DMS53 (cell line): ENCODE results near the gene GRWD1.

Experiments used
- DNase-seq: peaks from one replicate; lab custom pipeline; 2025; lab: John Stamatoyannopoulos, UW

The GRWD1 gene

DNA sequence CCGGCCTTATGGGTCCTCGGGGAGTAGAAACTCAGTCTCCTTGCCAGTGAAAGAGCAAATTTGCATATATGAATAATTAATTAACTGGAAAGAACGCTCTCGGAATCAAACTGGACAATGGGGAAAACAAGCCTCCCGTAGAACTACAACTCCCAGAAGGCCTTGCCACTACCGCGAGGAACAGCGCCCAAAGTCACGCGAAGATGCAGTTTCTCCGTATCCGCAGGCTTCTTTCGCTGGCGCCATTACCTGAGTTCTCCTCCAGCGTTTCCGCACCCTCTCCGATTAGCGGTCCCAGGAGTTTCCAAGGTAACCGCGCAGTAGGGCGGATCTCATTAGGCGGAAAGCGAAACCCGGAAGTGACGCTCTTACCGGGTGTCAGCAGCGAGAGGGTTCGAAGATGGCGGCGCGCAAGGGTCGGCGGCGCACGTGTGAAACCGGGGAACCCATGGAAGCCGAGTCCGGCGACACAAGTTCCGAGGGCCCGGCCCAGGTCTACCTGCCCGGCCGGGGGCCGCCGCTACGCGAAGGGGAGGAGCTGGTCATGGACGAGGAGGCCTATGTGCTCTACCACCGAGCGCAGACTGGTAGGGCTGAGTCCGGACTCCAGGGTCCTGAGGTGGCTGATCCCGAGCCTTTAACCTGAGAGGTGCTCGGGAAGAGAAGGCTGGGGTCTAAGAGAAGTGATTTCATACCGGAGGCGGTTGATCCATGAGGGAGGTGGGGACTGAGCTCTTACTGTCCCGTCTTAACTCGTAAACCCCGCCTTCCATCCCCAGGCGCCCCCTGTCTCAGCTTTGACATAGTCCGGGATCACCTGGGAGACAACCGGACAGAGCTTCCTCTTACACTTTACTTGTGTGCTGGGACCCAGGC is at the start of gene GRWD1:
GRWD1 (plus strand) TSS at position 378 of the 876 bp plus-strand sequence; CDS start at position 401, 23 bp downstream.
- peak; percentile 99 for DNase-seq

DNA sequence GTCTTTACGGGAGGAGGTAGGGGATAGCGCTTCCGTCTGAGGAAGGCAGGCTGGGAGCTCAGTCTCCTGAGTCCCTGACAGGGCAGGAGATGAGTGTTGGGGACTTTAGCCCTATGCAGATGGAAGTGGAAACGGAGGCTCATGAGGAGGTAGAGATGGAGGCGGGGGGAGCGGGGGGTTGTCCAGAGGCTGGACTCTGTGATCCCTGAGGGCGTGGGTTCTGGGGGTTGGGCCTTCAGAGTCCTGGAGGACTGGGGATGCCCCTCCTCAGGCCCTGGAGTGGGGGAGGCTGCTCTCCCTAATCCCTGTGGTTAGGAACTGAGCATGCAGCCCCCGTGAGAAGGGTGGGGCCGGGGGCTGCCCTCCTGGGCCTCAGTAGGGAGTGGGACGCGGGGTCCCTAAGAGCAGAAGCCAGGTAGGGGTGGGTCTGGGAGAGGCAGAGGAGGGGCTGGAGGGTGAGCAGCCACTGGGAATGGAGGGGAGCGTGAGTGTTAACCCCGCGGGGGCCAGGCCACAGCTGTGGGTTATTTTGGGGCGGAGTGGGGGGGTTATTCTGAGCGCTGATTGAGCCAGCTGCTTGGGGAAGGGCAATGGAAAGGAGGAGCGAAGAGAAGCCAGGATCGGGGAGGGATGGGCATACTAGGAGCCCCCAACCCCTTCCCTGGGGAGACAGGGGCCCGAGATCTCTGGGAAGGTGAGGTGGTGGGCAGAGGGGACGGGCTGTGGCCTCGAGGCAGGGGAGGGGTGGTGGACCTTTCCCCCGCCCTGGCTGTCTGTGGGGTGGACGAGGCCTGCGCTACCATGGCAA is 49.6 kb upstream of the GRWD1 start:
- no peak for DNase-seq

DNA sequence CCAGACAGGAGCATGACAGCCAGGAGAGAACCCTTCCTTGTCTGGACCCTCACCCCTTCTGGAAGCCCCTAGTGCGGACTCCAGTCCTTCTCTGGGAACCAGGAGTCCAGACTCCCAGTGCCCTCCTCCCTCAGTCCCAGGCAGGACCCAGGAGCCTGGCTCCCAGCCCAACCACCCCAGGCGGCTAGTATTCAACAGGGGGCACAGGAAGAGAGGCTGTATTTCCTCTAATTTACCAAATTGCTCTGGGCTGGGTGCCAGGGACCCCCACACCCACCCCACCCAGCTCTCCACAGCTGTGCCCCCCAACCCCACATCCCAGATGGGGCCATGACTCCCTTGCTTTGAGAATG is 49.0 kb upstream of the GRWD1 start:
- no peak for DNase-seq

DNA sequence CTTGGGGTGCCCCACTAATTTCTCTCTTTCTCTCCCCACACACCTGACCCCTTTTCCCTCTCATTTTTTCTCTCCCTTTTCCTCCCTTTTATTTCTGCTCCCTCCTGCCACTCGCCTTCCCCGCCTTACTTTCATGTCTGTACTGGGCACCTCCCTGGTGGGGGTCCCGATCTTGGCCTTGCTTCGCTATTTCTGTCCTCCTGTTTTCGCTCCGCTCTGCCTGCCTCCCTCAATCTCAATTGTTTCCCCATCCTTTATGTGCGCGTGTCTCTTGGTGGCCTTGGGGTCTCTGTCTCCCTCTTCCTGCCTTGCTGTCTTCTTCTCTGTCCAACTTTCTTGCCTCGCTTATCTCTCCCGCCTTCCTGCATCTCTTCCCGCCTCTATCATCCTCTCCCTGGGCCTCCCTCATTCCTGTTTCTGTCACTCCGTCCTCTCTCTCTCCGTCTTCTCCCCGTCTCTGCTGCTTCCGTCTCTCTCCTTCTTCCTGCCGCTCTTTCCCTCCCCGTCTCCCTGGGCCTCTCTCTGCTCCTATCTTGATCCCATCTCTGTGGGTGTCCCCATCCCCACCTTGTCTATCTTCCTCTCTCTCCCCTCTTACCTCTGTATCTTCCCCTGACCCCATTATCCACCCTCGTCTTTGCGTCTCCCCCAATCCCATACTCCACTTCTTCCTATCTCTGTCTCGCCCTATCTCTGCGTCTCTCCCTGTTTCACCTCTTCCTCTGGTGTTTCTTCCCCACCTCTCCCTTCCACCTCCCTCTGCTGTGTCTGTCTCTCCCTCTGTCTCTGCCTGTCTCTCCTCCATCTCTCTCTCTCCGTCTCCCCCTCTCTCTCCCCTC is 48.3 kb upstream of the GRWD1 start:
- peak; percentile 37 for DNase-seq

DNA sequence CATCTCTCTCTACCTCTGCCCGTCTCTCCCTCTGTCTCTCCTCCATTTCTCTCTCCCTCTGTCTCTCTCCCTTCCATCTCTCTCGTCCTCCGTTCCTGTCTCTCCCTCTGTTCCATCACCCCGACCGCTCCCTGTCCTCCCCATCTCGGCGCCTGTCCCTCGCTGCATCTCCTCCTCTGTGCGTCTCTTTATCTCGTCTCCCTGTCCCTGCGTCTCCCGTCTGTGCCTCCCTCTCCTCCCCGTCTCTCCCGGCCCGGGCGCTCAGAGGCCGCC is 47.7 kb upstream of the GRWD1 start:
- DNase-seq: no peak

DNA sequence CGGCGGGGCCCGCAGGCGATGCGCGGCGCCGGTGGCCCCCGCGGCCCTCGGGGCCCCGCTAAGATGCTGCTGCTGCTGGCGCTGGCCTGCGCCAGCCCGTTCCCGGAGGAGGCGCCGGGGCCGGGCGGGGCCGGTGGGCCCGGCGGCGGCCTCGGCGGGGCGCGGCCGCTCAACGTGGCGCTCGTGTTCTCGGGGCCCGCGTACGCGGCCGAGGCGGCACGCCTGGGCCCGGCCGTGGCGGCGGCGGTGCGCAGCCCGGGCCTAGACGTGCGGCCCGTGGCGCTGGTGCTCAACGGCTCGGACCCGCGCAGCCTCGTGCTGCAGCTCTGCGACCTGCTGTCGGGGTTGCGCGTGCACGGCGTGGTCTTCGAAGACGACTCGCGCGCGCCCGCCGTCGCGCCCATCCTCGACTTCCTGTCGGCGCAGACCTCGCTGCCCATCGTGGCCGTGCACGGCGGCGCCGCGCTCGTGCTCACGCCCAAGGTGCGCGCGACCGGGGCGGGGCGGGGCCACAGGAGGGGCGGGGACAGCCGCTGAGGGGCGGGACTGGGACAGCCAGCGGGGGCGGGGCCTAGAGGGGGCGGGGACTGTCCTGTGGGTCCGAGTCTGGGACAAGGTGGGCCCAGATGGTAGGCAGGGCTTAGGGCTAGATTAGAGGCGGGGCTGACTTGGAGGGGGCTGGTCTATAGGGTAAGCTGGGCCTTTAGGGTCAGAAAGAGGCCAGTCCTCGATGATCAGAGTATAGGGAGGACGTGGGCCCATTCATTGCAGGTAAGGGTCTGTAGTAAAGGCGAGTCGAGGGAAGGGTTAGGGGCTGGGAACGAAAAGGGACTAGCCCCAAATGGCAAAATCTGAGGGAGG is 47.2 kb upstream of the GRWD1 start:
- peak; percentile 97 for DNase-seq

DNA sequence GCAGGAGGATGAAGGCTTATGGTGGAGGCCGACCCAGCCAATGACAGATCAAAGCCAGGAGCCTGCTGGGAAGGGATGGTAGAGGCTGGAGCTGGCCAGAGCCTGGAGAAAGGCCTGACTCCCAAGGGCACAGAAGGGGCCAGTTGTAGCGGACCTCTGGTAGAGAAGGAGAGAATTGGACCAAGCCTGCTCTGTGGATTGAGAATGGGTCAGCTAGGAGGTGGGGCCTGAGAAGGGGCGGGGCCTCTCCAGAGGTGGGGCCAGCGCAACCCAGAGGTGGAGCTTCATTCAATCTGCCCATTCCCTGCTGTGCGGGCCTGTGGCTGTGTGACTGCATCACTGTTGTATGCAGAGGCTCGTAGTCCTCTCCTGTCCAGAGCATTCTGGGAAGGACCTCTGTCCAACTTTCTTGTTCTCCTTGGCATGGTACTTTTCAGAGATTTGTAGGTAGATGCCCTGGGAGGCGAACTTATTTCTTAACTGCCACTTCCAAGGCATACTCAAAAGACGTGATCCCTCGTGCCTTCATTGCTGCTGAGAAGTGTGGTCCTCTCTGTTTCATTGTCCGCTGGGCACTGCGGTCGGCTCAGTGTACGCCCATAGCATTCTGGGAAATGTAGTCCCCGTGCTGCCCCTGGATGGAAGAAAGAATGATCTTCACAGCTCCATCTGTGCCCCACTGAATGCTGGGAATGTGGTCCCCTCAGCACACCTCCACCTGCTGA is 45.6 kb upstream of the GRWD1 start:
- DNase-seq: peak; percentile 96

DNA sequence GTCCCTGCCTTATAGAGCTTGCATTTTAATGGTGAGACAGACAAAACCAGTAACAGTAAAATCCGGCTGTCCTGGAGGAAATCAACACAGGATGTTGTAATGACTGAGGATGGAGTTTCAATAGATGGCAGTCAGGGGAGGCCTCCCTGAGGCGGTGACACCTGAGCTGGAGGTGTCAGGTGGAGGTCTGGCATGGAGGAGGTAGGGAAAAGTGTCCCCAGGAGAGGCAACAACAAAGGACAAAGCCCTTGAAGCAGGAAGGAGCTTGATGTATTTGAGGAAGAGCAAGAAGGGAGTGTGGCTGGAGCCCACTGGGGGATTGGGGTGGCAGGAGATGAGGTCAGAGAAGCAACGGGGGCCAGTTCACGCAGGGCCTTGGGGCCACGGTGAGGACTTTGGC is 44.5 kb upstream of the GRWD1 start:
- DNase-seq: no peak

DNA sequence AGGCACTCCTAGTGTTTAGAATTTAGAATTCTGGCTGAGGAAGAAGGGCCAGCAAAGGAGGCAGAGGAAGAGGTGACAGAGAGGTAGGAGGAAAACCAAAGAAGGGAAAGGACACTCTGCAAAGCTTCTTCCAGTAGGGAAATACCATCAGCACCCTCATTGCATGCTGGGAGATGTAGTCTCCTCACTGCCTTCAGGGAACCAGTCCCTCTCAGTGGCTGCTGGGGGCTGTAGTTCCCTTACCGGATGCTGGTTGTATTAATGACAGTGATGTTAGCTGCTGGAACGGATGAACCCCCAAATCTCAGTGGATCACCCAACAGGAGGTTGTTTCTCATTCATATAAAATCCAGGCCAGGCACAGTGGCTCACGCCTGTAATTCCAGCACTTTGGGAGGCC is 42.2 kb upstream of the GRWD1 start:
- DNase-seq: peak; percentile 89

DNA sequence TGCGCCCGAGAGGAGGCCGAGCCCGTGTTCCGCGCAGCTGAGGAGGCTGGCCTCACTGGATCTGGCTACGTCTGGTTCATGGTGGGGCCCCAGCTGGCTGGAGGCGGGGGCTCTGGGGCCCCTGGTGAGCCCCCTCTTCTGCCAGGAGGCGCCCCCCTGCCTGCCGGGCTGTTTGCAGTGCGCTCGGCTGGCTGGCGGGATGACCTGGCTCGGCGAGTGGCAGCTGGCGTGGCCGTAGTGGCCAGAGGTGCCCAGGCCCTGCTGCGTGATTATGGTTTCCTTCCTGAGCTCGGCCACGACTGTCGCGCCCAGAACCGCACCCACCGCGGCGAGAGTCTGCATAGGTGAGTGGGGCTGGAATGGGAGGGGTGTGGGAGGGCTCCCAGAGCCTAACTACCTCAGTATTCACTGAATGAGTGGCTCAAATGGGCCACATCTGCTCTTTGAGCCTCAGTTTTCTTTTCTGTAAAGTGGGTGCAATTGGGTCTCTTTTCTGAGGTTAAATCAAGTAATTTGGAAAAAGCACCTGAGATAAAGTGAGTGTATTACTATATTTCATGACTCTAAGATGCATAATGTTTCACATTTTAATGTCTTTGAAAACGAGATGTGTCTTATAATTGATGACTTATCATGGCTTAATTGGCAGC is 40.6 kb upstream of the GRWD1 start:
- no peak for DNase-seq

DNA sequence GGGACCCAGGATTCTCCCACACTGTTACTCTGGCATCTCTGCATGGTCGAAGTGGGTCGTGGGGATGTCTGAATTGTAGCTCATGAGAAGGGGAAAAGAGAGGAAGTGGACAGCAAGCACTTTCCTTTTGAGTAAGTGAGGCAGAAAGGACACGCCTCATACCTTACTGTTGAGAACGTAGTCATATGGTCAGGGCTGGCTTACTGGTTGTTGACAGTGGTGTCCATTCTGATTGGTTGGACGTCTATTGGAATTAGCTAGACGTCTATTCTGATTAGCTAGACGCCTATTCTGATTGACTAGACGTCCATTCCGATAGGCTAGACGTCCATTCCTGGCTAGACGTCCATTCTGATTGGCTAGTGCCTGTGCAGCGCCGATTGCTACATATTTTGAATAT is 39.9 kb upstream of the GRWD1 start:
- no peak for DNase-seq

DNA sequence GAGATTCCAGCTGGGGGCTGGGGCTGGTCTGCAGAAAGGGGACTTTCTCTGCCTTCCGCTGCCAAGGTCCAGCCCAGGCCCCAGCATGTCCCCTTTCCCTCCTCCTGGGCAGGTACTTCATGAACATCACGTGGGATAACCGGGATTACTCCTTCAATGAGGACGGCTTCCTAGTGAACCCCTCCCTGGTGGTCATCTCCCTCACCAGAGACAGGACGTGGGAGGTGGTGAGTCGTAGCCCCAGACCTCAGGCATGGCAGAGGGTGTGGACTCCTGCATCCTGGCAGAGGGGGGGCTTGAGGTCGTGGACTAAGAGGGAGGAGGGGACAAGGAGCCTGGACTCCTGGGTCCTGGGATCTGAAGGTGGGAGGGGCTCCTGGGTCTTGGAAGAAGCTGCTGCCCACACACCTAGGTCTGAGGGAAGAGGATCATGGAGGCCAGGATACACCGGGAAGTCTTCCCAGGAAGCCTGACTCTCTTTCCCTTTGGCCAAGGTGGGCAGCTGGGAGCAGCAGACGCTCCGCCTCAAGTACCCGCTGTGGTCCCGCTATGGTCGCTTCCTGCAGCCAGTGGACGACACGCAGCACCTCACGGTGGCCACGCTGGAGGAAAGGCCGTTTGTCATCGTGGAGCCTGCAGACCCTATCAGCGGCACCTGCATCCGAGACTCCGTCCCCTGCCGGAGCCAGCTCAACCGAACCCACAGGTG is 31.8 kb upstream of the GRWD1 start:
- DNase-seq: peak; percentile 67

DNA sequence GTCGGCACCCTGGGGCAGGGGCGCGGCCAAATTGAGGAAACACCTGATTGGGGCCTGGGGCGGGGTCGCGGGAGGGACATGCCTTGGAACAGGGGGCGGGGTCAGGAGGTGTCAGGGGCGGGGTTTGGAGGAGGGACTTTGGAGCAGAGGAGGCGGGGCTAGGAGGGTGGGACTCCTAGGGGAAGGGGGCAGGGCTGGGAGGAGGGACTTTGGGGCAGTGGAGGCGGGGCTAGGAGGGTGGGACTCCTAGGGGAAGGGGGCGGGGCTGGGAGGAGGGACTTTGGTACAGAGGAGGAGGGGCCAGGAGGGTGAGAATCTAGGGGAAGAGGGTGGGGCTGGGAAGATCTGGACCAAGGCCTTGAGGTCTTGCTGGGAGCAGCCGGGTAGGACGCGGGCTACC is 30.4 kb upstream of the GRWD1 start:
- peak; percentile 86 for DNase-seq

DNA sequence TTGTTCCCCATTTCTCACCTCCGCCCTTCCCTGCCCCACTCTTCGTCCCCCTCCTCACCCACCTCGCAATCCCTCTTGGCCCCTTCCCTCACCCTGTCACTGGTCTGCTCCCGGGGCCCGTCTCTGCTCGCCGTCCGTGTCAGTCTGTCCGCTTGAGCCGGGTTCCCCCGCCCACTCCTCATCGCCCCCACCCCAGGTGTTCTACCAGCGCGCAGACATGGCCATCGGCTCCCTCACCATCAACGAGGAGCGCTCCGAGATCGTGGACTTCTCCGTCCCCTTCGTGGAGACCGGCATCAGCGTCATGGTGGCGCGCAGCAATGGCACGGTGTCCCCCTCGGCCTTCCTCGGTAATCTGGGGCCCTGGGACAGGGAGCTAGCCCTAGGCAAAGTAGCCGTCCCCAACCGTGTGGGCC is 30.0 kb upstream of the GRWD1 start:
- DNase-seq: no peak

DNA sequence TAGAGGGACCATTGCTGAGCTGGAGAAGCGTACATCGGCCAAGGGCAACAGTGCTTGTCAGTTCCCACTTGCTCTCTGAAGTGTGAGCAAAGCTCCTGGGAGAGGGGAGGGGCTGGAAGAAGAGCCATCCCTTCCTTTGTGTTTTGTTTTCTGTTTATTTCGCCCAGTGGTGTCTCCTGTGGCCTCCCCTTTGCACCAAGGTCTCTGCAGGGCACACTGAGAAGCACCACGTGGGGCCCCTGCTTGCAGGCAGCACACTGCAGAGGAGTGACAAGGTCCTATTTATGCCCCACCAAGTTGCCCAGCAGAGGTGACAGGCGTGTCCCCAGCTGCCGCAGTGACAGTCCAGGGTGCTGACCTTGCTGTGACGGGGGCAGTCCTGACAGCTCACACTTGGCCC is 28.4 kb upstream of the GRWD1 start:
- DNase-seq: no peak

DNA sequence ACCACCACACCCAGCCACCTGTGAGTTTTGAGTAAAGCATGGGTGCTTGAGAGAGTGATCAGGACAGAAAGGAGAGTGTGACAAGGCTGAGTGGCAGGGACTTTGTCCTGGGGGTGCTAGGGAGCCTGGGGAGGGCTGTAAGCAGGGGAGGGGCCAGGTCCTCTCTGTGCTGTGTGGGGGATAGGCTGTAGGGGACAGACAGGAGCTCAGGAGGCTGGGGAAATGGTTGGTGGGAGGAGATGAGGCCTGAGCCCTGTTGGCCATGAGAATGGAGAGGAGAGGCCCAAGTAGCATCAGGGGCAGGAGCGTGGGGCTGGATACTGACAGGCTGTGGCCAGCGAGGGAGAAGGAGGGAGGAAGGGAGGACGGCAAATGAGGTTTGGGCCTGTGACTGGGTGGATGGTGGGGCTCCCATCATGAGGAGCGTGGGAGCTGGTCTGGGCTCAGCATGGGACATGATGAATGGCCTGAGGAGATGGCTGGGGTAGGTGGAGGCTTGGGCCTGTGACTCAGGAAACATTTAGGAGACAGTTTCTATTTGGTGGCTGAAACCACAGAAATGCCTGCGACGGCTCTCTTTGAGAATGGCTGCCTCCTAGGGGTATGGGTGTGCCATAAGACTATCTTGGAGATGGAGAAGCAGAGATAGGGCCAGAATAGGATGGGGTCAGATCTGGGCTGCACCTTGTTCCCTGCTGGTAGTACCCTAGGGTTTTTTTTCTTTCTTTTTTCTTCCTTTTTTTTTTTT is 27.3 kb upstream of the GRWD1 start:
- DNase-seq: no peak

DNA sequence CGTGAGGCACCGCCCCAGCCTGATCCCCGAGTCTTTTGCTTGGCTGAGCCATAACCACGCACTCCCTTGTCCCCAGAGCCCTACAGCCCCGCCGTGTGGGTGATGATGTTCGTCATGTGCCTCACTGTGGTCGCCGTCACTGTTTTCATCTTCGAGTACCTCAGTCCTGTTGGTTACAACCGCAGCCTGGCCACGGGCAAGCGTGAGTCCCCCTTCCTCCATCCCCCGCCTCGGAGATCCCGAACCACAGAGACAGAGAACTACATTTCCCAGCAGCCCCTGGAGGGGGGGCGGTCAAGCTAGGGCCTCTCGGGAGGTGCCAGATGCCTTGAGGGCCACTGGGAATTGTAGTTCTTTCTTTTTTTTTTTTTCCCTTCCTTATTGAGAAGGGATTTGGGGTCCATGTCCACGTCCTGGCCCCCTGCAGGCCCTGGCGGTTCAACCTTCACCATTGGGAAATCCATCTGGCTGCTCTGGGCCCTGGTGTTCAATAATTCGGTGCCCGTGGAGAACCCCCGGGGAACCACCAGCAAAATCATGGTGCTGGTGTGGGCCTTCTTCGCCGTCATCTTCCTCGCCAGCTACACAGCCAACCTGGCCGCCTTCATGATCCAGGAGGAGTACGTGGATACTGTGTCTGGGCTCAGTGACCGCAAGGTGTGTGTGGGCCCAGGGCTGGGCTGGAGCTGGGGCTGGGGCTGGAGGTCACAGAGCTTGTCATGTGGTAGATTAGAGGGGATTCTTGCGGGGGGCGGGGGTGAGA is 26.4 kb upstream of the GRWD1 start:
- peak; percentile 65 for DNase-seq

DNA sequence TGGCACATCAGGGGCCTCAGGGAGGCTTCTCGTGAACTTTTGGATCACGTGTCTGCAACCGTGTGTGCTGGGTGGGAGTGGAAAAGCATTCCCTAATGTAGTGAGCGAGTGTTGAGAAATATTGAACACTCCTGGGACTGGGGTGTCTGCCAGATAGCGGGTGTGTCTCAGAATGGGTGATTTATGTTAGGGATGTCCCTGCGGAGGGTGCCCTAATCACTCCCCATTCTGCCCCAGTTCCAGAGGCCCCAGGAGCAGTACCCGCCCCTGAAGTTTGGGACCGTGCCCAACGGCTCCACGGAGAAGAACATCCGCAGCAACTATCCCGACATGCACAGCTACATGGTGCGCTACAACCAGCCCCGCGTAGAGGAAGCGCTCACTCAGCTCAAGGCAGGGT is 24.2 kb upstream of the GRWD1 start:
- DNase-seq: no peak
